K562 (cell line): ENCODE results near the gene TSC22D1. TPM values are rescaled to one million over a fixed set of nuclear protein-coding genes. Genes with fewer than 3 reads are reported as not detected.

Source experiments
- ATAC-seq: fragments of 200-7000 bp; cut with Tn5 transposase; 3 replicates; pipeline ENCODE4 v1.9.1; 2020; ENCODE audit warnings: moderate library complexity
- BruUV-seq: library from RNA; stranded (reverse); fragments of 400-500 nt; replicated peaks from 2 replicates; lab custom pipeline; 2021; lab: Mats Ljungman, UMichigan
- CTCF ChIA-PET: fragments of 300-600 bp; formaldehyde crosslinking; extraction: SDS; loops from one replicate; lab custom pipeline; 2021; ENCODE audit warnings: low intra/inter-chr PET ratio; lab: Yijun Ruan, JAX
- POLR2A ChIA-PET: fragments of 300-600, 350-650 bp; sonication (Branson Sonifier 250); formaldehyde crosslinking; extraction: SDS; loops from one replicate; lab custom pipeline; 2021; ENCODE audit warnings: antibody characterized with exemption, inconsistent platforms; lab: Yijun Ruan, JAX
- DNase-seq, 4 experiments: peaks; one replicate each; pipeline versions ENCODE4 v3.0.0 to v3.0.0-alpha.2; 2011 to 2018; ENCODE audit warnings: low spot score in 3 of 4, mixed read lengths in 3 of 4; ENCODE audit errors: extremely low read depth in 1 of 4
- FAIRE-seq: peaks from 2 replicates; lab custom pipeline; 2011; peaks lifted over from hg19 to GRCh38; lab: Jason Lieb, UNC
- H2AFZ ChIP-seq: 2 replicates; pipeline ENCODE4 v1.6.0; 2011; ENCODE audit warnings: low read depth, low read length, control low read depth, inconsistent platforms
- H3K27ac ChIP-seq: fragments of 200-600 bp; 3 replicates; pipeline ENCODE4 v1.8.0; 2011; ENCODE audit warnings: low read depth, mild to moderate bottlenecking, control low read depth, inconsistent platforms, low read length, moderate library complexity, mixed read lengths; ENCODE audit errors: extremely low read depth
- H3K27me3 ChIP-seq, 2 experiments: fragments of 300-600 bp in 1 of 2; 2 replicates in 1 of 2; 3 replicates in 1 of 2; pipeline versions ENCODE4 v1.6.0 to v1.8.0; 2011; ENCODE audit warnings: inconsistent platforms in 2 of 2, low read length in 2 of 2, mild to moderate bottlenecking in 1 of 2, mixed read lengths in 1 of 2, moderate library complexity in 1 of 2; ENCODE audit not compliant: control insufficient read depth in 2 of 2, insufficient read depth in 2 of 2
- H3K36me3 ChIP-seq: fragments of 300-600 bp; 3 replicates; pipeline ENCODE4 v1.8.0; 2011; ENCODE audit warnings: mild to moderate bottlenecking, low read length, inconsistent platforms; ENCODE audit not compliant: control insufficient read depth, insufficient read depth
- H3K4me1 ChIP-seq, 2 experiments: fragments of 200-600 bp in 1 of 2; replicated peaks in 1 of 2; 2 replicates in 1 of 2; 3 replicates in 1 of 2; pipeline versions ENCODE4 v1.5.1 to v1.8.0; 2011; ENCODE audit warnings: inconsistent platforms in 2 of 2, low read length in 2 of 2, mild to moderate bottlenecking in 1 of 2, mixed read lengths in 1 of 2, moderate library complexity in 1 of 2; ENCODE audit not compliant: control insufficient read depth in 2 of 2, insufficient read depth in 2 of 2
- H3K4me2 ChIP-seq: 2 replicates; pipeline ENCODE4 v1.6.1; 2011; ENCODE audit warnings: low read length, control low read depth, inconsistent platforms, mixed read lengths; ENCODE audit not compliant: insufficient read depth
- H3K4me3 ChIP-seq: fragments of 200-600 bp; sonication (generic), shearing (Covaris generic); 2 replicates; pipeline ENCODE4 v1.5.1; 2016; ENCODE audit warnings: control low read depth, inconsistent platforms
- H3K79me2 ChIP-seq: fragments of 200-600 bp; 3 replicates; pipeline ENCODE4 v1.8.0; 2011; ENCODE audit warnings: low read length, inconsistent platforms; ENCODE audit not compliant: control insufficient read depth, insufficient read depth
- H3K9ac ChIP-seq, 2 experiments: 2 replicates each; pipeline versions ENCODE4 v1.6.0 to v1.6.1; 2011; ENCODE audit warnings: low read depth in 2 of 2, low read length in 2 of 2, control low read depth in 1 of 2, inconsistent platforms in 1 of 2, mild to moderate bottlenecking in 1 of 2, mixed read lengths in 1 of 2; ENCODE audit not compliant: insufficient read depth in 1 of 2
- H3K9me1 ChIP-seq: one replicate; pipeline ENCODE4 v1.6.0; 2011; ENCODE audit warnings: inconsistent platforms, mild to moderate bottlenecking, low read length, moderate library complexity; ENCODE audit not compliant: control insufficient read depth, insufficient read depth
- H3K9me3 ChIP-seq: replicated peaks from 2 replicates; pipeline ENCODE4 v1.5.1; 2011; ENCODE audit warnings: low read depth, low read length, inconsistent platforms; ENCODE audit not compliant: control insufficient read depth, insufficient read depth
- H4K20me1 ChIP-seq: replicated peaks from 2 replicates; pipeline ENCODE4 v1.6.1; 2011; ENCODE audit warnings: low read length, inconsistent platforms, mixed read lengths; ENCODE audit not compliant: control insufficient read depth, insufficient read depth
- BCOR ChIP-seq: fragments of 450-650 bp; IDR thresholded peaks from 2 replicates; pipeline ENCODE4 v1.6.1; 2016
- CHD1 ChIP-seq: fragments of 200-600 bp; sonication (generic); IDR thresholded peaks from one replicate; pipeline ENCODE4 v1.6.1; 2012; ENCODE audit warnings: mild to moderate bottlenecking, moderate library complexity, low read length, inconsistent platforms
- CREBBP ChIP-seq: IDR thresholded peaks from one replicate; pipeline ENCODE4 v1.6.1; 2012; ENCODE audit warnings: low read depth, mild to moderate bottlenecking, control low read depth, inconsistent platforms, low read length
- IRF1 ChIP-seq: sonication (generic); formaldehyde crosslinking; IDR thresholded peaks from 2 replicates; pipeline ENCODE4 v1.8.0; 2022; ENCODE audit warnings: missing genetic modification reagents, mild to moderate bottlenecking, borderline replicate concordance
- NEUROD1 ChIP-seq: fragments of 150-350 bp; IDR thresholded peaks from 2 replicates; pipeline ENCODE4 v1.6.1; 2014; ENCODE audit warnings: borderline replicate concordance, low read length, low read depth; ENCODE audit not compliant: partially characterized antibody
- NFATC3 ChIP-seq: fragments of 450-650 bp; IDR thresholded peaks from 2 replicates; pipeline ENCODE4 v1.6.1; 2017; ENCODE audit warnings: mild to moderate bottlenecking
- NR3C1 ChIP-seq: sonication (generic); formaldehyde crosslinking; IDR thresholded peaks from 2 replicates; pipeline ENCODE4 v1.8.1; 2022; ENCODE audit warnings: missing genetic modification reagents
- SMAD3 ChIP-seq: fragments of 450-650 bp; formaldehyde crosslinking; conservative IDR thresholded peaks from 2 replicates; pipeline ENCODE4 v1.4.0; 2020; ENCODE audit warnings: mild to moderate bottlenecking
- ZNF197 ChIP-seq: fragments of 200-800 bp; sonication (Bioruptor generic); IDR thresholded peaks from 2 replicates; pipeline ENCODE4 v1.6.1; 2016; ENCODE audit warnings: low read depth, missing genetic modification characterization, missing compliant biosample characterization
- ZNF212 ChIP-seq: fragments of 450-650 bp; formaldehyde crosslinking; IDR thresholded peaks from 2 replicates; pipeline ENCODE4 v1.4.0; 2020; ENCODE audit warnings: mild to moderate bottlenecking
- ZNF282 ChIP-seq: sonication (generic); formaldehyde crosslinking; IDR thresholded peaks from 2 replicates; pipeline ENCODE4 v1.8.1; 2023; ENCODE audit warnings: missing genetic modification reagents
- ZNF444 ChIP-seq: fragments of 250-450 bp; sonication (Bioruptor Pico); IDR thresholded peaks from 2 replicates; pipeline ENCODE4 v1.4.0; 2020; ENCODE audit warnings: mild to moderate bottlenecking, moderate library complexity
- ZNF445 ChIP-seq: fragments of 250-450 bp; sonication (Bioruptor Pico); IDR thresholded peaks from 2 replicates; pipeline ENCODE4 v1.4.0; 2020; ENCODE audit warnings: low read depth, mild to moderate bottlenecking, moderate library complexity
- WGBS: fragments of 100-300 bp; shearing (Covaris generic); methylation state at CpG from one replicate; pipeline ENCODE4 v1.1.6; 2016; ENCODE audit warnings: low coverage, mixed read lengths; ENCODE audit not compliant: insufficient coverage; ENCODE audit errors: missing lambda C conversion rate; 5-methylcytosine and 5-hydroxymethylcytosine counted together
- in situ Hi-C: fragments of 300-500 bp; cut with MboI; formaldehyde crosslinking; loops from 4 replicates; pipeline ENCODE4 v1.15.0; 2018; ENCODE audit warnings: inconsistent platforms, mixed read lengths
- intact Hi-C: fragments of 100-400 bp; cut with micrococcal nuclease; formaldehyde crosslinking; loops from 2 replicates; pipeline ENCODE4 v1.14.2; 2022
- polyA plus RNA-seq, 8 experiments: library from polyadenylated mRNA; depleted of rRNA in 4 of 8; stranded (reverse) in 5 of 8; unstranded in 3 of 8; fragments of >200 nt; fragmentation: Nextera tagmentation in 2 of 8; fragmentation: Illumina TruSeq in 1 of 8; extraction: Ambion mirVana in 2 of 8; extraction: Trizol in 1 of 8; gene quantifications; 2 replicates each; pipeline versions ENCODE4 v1.2.1 to v1.2.3, GENCODE V29; 2011 to 2014; ENCODE audit warnings: inconsistent platforms in 1 of 8, missing spikeins in 1 of 8
- total RNA-seq, 7 experiments: library from RNA; depleted of rRNA in 6 of 7; stranded (reverse); fragments of >200 nt in 6 of 7; fragmentation: Illumina TruSeq in 2 of 7; extraction: Trizol in 2 of 7; gene quantifications; 2 replicates each; pipeline versions ENCODE4 v1.2.1 to v1.2.3, GENCODE V29; 2011 to 2021; ENCODE audit warnings: low replicate concordance in 1 of 7

Gene TSC22D1
- total and polyA plus RNA-seq, 9 of the 15 experiments (the other 6 are each of a cell fraction or from before 2014, with no cell fraction given): 2.6 to 19.8 (median 8.4) TPM

- CTCF ChIA-PET: no interaction called here
- Histone ChIP-seq H2AFZ (no peak overlapping the region), H3K27ac (no peak overlapping the region), H3K9ac (no peak overlapping the region), H3K27me3 (no peaks in the 10 kb centered on the region), H4K20me1 (no peaks in the 10 kb centered on the region)
- TF ChIP-seq CHD1 (no peak), SMAD3 (no peak), IRF1 (CRISPR knock-in tag) (no peak), ZNF445 (CRISPR knock-in tag) (no peak), NFATC3 (no peak), ZNF197 (no peak), NEUROD1 (no peak), ZNF444 (CRISPR knock-in tag) (no peak), ZNF282 (no peak), NR3C1 (no peak), ZNF212 (CRISPR knock-in tag) (no peak), BCOR (no peak), CREBBP (no peak)
- TF ChIP-seq, all 486 proteins: peak for 0
- 69% methylated on average over 4 of the region's 4 CpGs for WGBS
- Histone ChIP-seq H3K4me3 (no peak overlapping the region), H3K79me2 (peaks cover 14% of the 10 kb centered on the region), H3K4me1 (peaks cover 5 to 8% of the 10 kb centered on the region in 2 experiments; a peak in 2 of 5 replicates), H3K9me3 (no peaks in the 10 kb centered on the region), H3K36me3 (peaks cover 15% of the 10 kb centered on the region; the same call in 2 of the 3 replicates), H3K4me2 (no peak overlapping the region), H3K9me1 (no peaks in the 10 kb centered on the region)
- DNase-seq (no peak), ATAC-seq (no peak), FAIRE-seq (no peak)
- POLR2A ChIA-PET: interaction anchor here (1.3 kb wide), 1 partner anchor 13 kb away, joined by 4 read pairs; no protein-coding TSS in a partner anchor
- intact Hi-C loops: loop anchor here (10.0 kb wide), 1 partner anchor 96 kb away; no protein-coding TSS in a partner anchor
- in situ Hi-C loops: no loop called here
- BruUV-seq: no TSS peak
These were observed 145.0 kb downstream of the TSC22D1 start for GRCh38 chr13:44431150-44431549.
